Endothelial cell of umbilical vein (primary cell): ENCODE data around the gene GRM7. TPM values are rescaled to one million over a fixed set of nuclear protein-coding genes. Genes with fewer than 3 reads are reported as not detected.

Source experiments
- BruUV-seq: library from RNA; stranded (reverse); fragments of 400-500 nt; replicated peaks from 2 replicates; lab custom pipeline; 2021; lab: Mats Ljungman, UMichigan
- CTCF ChIA-PET: fragments of 300-600, 350-600 bp; sonication (Branson Sonifier 250); formaldehyde crosslinking; loops from one replicate; lab custom pipeline; 2021; ENCODE audit warnings: antibody characterized with exemption, inconsistent platforms; lab: Charles Lee
- POLR2A ChIA-PET: fragments of 300-600, 350-600 bp; sonication (Branson Sonifier 250); formaldehyde crosslinking; loops from one replicate; lab custom pipeline; 2021; ENCODE audit warnings: antibody characterized with exemption, inconsistent platforms; lab: Charles Lee
- DNase-seq: peaks from one replicate; pipeline ENCODE4 v3.0.0-alpha.2; 2011; ENCODE audit warnings: low read depth, low spot score
- FAIRE-seq: peaks from 2 replicates; lab custom pipeline; 2011; peaks lifted over from hg19 to GRCh38; lab: Jason Lieb, UNC
- H2AFZ ChIP-seq: 2 replicates; pipeline ENCODE4 v1.6.0; 2012; ENCODE audit warnings: low read depth, low read length, control low read depth, inconsistent platforms
- H3K27ac ChIP-seq: 2 replicates; pipeline ENCODE4 v1.5.1; 2011; ENCODE audit warnings: low read depth, mild to moderate bottlenecking, control low read depth, low read length, moderate library complexity; ENCODE audit not compliant: insufficient read depth
- H3K27me3 ChIP-seq, 2 experiments: 2 replicates each; pipeline versions ENCODE4 v1.6.0 to v1.6.1; 2011; ENCODE audit warnings: low read length in 2 of 2, mixed read lengths in 1 of 2; ENCODE audit not compliant: control insufficient read depth in 2 of 2, insufficient read depth in 2 of 2
- H3K36me3 ChIP-seq, 2 experiments: 2 replicates in 1 of 2; 3 replicates in 1 of 2; pipeline ENCODE4 v1.5.1; 2011; ENCODE audit warnings: low read length in 2 of 2, mild to moderate bottlenecking in 1 of 2, moderate library complexity in 1 of 2; ENCODE audit not compliant: control insufficient read depth in 2 of 2, insufficient read depth in 2 of 2; ENCODE audit errors: extremely low read depth in 1 of 2
- H3K4me1 ChIP-seq: 3 replicates; pipeline ENCODE4 v1.5.1; 2011; ENCODE audit warnings: mild to moderate bottlenecking, low read length; ENCODE audit not compliant: control insufficient read depth, insufficient read depth; ENCODE audit errors: extremely low read depth
- H3K4me2 ChIP-seq: 2 replicates; pipeline ENCODE4 v1.6.1; 2011; ENCODE audit warnings: low read length, control low read depth, mixed read lengths; ENCODE audit not compliant: insufficient read depth
- H3K4me3 ChIP-seq, 3 experiments: fragments of 200-600 bp in 1 of 3; sonication (generic), shearing (Covaris generic) in 1 of 3; replicated peaks in 1 of 3; 2 replicates each; pipeline ENCODE4 v1.5.1; 2011 to 2016; ENCODE audit warnings: control low read depth in 3 of 3, low read length in 3 of 3, mild to moderate bottlenecking in 2 of 3, inconsistent platforms in 1 of 3, low read depth in 1 of 3, moderate library complexity in 1 of 3; ENCODE audit not compliant: insufficient read depth in 1 of 3
- H3K79me2 ChIP-seq: 2 replicates; pipeline ENCODE4 v1.6.0; 2012; ENCODE audit warnings: low read length, inconsistent platforms; ENCODE audit not compliant: control insufficient read depth, insufficient read depth
- H3K9ac ChIP-seq: replicated peaks from 2 replicates; pipeline ENCODE3; 2011; ENCODE audit warnings: low read length, control low read depth; ENCODE audit not compliant: insufficient read depth; ENCODE audit errors: extremely low read depth
- H3K9me1 ChIP-seq: replicated peaks from 3 replicates; pipeline ENCODE4 v1.6.0; 2011; ENCODE audit warnings: mild to moderate bottlenecking, low read length; ENCODE audit not compliant: control insufficient read depth, insufficient read depth; ENCODE audit errors: extremely low read depth
- H3K9me3 ChIP-seq: replicated peaks from 2 replicates; pipeline ENCODE4 v1.5.1; 2012; ENCODE audit warnings: low read length, inconsistent platforms; ENCODE audit not compliant: control insufficient read depth, insufficient read depth
- H4K20me1 ChIP-seq: replicated peaks from 2 replicates; pipeline ENCODE3; 2011; ENCODE audit warnings: mild to moderate bottlenecking, low read length; ENCODE audit not compliant: control insufficient read depth, insufficient read depth; ENCODE audit errors: extremely low read depth
- CTCF ChIP-seq, 2 donors: IDR thresholded peaks; 1 replicate in 1 of 2; 2 replicates in 1 of 2; pipeline ENCODE4 v1.5.1; 2011; ENCODE audit warnings: low read length in 2 of 2, mild to moderate bottlenecking in 2 of 2, moderate library complexity in 2 of 2, control low read depth in 1 of 2, inconsistent platforms in 1 of 2, low read depth in 1 of 2; ENCODE audit not compliant: insufficient read depth in 1 of 2; ENCODE audit errors: extremely low read depth in 1 of 2
- EZH2 ChIP-seq: IDR thresholded peaks from 2 replicates; pipeline ENCODE4 v1.6.1; 2012; ENCODE audit warnings: borderline replicate concordance, low read depth, mild to moderate bottlenecking, moderate library complexity, low read length, inconsistent platforms; ENCODE audit not compliant: severe bottlenecking
- FOS ChIP-seq: IDR thresholded peaks from 2 replicates; pipeline ENCODE4 v1.6.1; 2011; ENCODE audit warnings: mild to moderate bottlenecking, low read length, moderate library complexity, borderline replicate concordance; ENCODE audit not compliant: insufficient read depth
- GATA2 ChIP-seq: IDR thresholded peaks from 2 replicates; pipeline ENCODE4 v1.7.0; 2011; ENCODE audit warnings: low read depth, mild to moderate bottlenecking, moderate library complexity, mixed read lengths, low read length; ENCODE audit not compliant: insufficient read length, insufficient read depth
- JUN ChIP-seq: IDR thresholded peaks from 2 replicates; pipeline ENCODE4 v1.6.1; 2011; ENCODE audit warnings: borderline replicate concordance, low read depth; ENCODE audit not compliant: insufficient read length, insufficient read depth
- MYC ChIP-seq: IDR thresholded peaks from one replicate; pipeline ENCODE4 v1.6.1; 2011; ENCODE audit warnings: mild to moderate bottlenecking, low read depth, low read length
- POLR2A ChIP-seq: IDR thresholded peaks from 2 replicates; pipeline ENCODE4 v1.6.1; 2012; ENCODE audit warnings: low read depth, mild to moderate bottlenecking, control low read depth, low read length
- POLR2AphosphoS5 ChIP-seq: IDR thresholded peaks from 2 replicates; pipeline ENCODE4 v1.6.1; 2012; ENCODE audit warnings: low read depth, mild to moderate bottlenecking, control low read depth, low read length, moderate library complexity; ENCODE audit not compliant: insufficient read depth
- dilution Hi-C: fragments of 300-500 bp; cut with MboI; formaldehyde crosslinking; loops from one replicate; pipeline ENCODE4 v1.15.0; 2019; ENCODE audit warnings: low sequenced_read_pairs; ENCODE audit not compliant: extremely low pct_ligation_motif_present
- intact Hi-C: fragments of 100-400 bp; cut with micrococcal nuclease; formaldehyde crosslinking; loops from one replicate; pipeline ENCODE4 v1.10.0; 2022
- polyA plus RNA-seq, 4 experiments: library from polyadenylated mRNA; depleted of rRNA in 3 of 4; stranded (reverse) in 3 of 4; unstranded in 1 of 4; fragments of >200 nt; gene quantifications; 2 replicates each; pipeline versions ENCODE4 v1.2.1 to v1.2.3, GENCODE V29; 2011 to 2012; ENCODE audit warnings: missing spikeins in 1 of 4
- total RNA-seq: library from RNA; stranded (reverse); gene quantifications from 2 replicates; pipeline ENCODE4 v1.2.3, GENCODE V29; 2021
- TF ChIP-seq, protein P1 (sequence below): IDR thresholded peaks from 2 replicates; pipeline ENCODE4 v1.6.1; 2011; ENCODE audit not compliant: insufficient read depth, insufficient read length

Gene GRM7
- total and polyA plus RNA-seq, 2 donors (not counting 3 experiments of a cell fraction or from before 2014, with no cell fraction given): 0.12 TPM; not detected in 1

- Histone ChIP-seq H3K4me2 (no peak overlapping the region), H3K9ac (no peak overlapping the region), H3K4me3 (no peak overlapping the region), H3K79me2 (no peaks in the 10 kb centered on the region), H2AFZ (no peak overlapping the region), H3K9me1 (no peaks in the 10 kb centered on the region), H3K27ac (no peak overlapping the region), H3K27me3 (no peaks in the 10 kb centered on the region), H4K20me1 (no peaks in the 10 kb centered on the region), H3K36me3 (no peaks in the 10 kb centered on the region), H3K9me3 (no peaks in the 10 kb centered on the region), H3K4me1 (no peaks in the 10 kb centered on the region)
- DNase-seq (no peak), FAIRE-seq (no peak)
- POLR2A ChIA-PET: no interaction called here
- no TSS peak for BruUV-seq
- CTCF ChIA-PET: no interaction called here
- dilution Hi-C loops: no loop called here
- TF ChIP-seq POLR2A (no peak), MYC (no peak), CTCF (IDR thresholded peaks at IDR 0.05; ENCODE audit: extremely low read depth in 1 of 2, insufficient read depth in 1 of 2, low read depth in 1 of 2, low read length in 2 of 2) (no peak), JUN (no peak), FOS (no peak), GATA2 (no peak), EZH2 (no peak), POLR2AphosphoS5 (no peak)
- TF ChIP-seq, protein P1, sequence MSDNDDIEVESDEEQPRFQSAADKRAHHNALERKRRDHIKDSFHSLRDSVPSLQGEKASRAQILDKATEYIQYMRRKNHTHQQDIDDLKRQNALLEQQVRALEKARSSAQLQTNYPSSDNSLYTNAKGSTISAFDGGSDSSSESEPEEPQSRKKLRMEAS: no peak
- intact Hi-C loops: no loop called here
Measured at GRCh38 chr3:7038394-7038793, 177.5 kb downstream of the GRM7 start.
